ENCODE results near the gene TF.

TF gene

DNA sequence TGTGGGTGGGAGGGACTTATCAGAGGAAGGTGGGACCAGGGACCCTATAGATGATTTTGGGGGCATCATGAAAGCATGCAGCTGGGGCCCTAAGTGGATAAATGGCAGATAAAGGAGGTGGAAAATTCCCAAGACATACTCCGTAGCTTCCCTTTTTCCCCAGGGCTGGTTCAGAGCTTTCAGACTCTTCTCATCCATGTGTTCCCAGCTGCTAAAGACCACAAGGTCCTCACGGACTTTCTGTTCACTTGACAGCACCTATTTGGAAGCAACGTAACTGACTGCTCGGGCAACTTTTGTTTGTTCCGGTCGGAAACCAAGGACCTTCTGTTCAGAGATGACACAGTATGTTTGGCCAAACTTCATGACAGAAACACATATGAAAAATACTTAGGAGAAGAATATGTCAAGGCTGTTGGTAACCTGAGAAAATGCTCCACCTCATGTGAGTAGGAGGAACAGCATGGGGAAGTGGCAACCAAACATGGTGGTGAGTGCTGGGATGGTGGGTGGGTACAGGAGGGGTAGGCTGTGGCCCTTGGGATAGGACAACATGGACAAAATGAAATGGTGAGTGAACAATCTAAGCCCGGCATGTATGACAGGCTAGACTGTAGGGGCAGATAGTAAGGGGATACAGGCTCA is 30.7 kb downstream of the TF start:
- no peak for TF ChIP-seq REST (IDR thresholded peaks at IDR 0.05; ENCODE audit: insufficient read depth in 1 of 2, low read depth in 2 of 2, low read length in 2 of 2)
- no peak for TF ChIP-seq TAF1 (IDR thresholded peaks at IDR 0.05; ENCODE audit: borderline replicate concordance, insufficient read depth, low read length)
- no peak for TF ChIP-seq FOXP2 (optimal IDR thresholded peaks at IDR 0.05; ENCODE audit: borderline replicate concordance, extremely low read depth, extremely low read length, insufficient read depth)
- no peak for TF ChIP-seq POLR2AphosphoS5 (IDR thresholded peaks at IDR 0.05; ENCODE audit: low read depth, low read length)
- no peak for TF ChIP-seq SIN3A (IDR thresholded peaks at IDR 0.05; ENCODE audit: borderline replicate concordance, insufficient read depth, low read length)

DNA sequence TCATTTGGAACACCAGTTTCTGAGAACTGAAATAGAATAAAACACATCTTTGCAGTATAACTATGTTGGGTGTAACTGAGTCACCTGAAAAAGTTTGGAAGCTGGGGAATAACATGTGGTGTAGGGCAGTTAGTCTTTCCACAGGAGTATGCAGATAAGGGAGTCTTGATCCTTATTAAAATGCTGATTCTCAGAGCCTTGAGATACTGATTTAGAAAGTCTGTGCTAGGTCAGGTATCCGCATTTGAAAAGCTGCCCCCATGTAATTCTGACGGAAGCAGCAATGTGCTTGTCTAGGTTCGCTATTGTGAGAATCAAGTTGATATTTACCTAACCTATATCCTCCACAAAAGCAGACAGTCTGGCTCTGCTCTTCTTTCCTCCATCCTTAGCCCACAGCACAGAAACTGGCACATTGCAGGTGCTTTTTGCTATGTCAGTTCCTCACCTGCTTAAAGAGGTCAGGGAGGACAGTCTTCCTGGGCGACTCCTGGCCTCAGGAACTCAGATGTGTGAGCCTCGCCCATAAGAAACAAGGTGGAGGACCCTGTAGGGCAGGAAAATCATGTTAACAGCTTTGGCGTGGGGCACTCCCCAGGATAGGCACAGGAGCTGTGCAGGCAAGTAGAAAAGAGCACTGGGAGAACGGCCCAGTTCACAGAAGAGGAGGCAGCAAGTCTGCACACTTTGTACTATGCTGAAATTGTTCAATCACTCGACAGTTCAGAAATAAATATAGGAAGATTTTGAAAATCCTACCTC is 31.8 kb downstream of the TF start:
- TF ChIP-seq REST (IDR thresholded peaks at IDR 0.05; ENCODE audit: insufficient read depth in 1 of 2, low read depth in 2 of 2, low read length in 2 of 2) = no peak
- TF ChIP-seq TAF1 (IDR thresholded peaks at IDR 0.05; ENCODE audit: borderline replicate concordance, insufficient read depth, low read length) = no peak
- TF ChIP-seq SIN3A (IDR thresholded peaks at IDR 0.05; ENCODE audit: borderline replicate concordance, insufficient read depth, low read length) = no peak
- TF ChIP-seq POLR2AphosphoS5 (IDR thresholded peaks at IDR 0.05; ENCODE audit: low read depth, low read length) = no peak
- TF ChIP-seq FOXP2 (optimal IDR thresholded peaks at IDR 0.05; ENCODE audit: borderline replicate concordance, extremely low read depth, extremely low read length, insufficient read depth) = no peak

DNA sequence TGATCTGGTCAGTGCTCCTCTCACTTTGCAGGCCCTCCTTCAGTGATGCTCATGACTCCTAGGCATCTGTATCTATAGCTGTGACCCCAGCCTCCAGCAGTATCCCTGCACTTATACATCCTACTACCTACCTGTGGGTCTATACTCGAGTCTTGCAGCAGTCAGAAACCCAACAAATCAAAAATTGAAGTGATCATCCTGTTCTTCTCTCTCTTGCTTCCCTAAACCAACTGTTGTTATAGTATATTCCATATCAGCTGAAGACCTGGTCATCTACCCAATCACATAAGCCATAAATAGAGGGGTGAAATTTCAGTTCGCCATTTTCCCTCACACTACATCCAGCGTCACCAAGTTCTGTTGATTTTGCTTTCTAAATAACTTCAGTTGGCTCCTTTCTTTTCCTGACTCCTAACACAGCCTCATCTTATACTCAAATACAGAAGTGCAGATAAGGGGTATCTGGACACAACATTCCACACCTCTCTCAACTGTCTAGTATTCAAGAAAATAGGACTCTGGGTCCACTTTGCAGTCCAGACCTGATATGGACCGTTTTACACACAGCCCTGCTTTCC is 33.5 kb downstream of the TF start:
- TF ChIP-seq SIN3A (IDR thresholded peaks at IDR 0.05; ENCODE audit: borderline replicate concordance, insufficient read depth, low read length) (no peak), POLR2AphosphoS5 (IDR thresholded peaks at IDR 0.05; ENCODE audit: low read depth, low read length) (no peak), FOXP2 (optimal IDR thresholded peaks at IDR 0.05; ENCODE audit: borderline replicate concordance, extremely low read depth, extremely low read length, insufficient read depth) (no peak), TAF1 (IDR thresholded peaks at IDR 0.05; ENCODE audit: borderline replicate concordance, insufficient read depth, low read length) (no peak), REST (IDR thresholded peaks at IDR 0.05; ENCODE audit: insufficient read depth in 1 of 2, low read depth in 2 of 2, low read length in 2 of 2) (no peak)

DNA sequence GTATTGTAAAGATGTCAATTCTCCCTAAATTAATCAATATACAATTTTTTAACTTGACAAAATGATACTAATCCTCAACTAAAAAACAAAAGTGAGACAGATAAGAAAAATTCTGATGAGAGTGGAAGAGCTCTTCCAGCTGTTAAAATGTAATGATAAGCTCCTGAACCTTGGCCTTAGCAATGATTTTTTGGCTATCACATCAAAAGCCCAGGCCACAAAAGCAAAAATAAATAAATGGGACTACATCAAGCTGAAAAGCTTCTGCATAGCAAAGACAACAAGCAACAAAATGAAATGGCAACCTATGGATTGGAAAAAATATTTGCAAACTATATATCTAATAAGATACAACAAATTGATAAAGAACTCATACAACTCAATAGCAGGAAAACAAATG is 35.4 kb downstream of the TF start:
- no peak for TF ChIP-seq FOXP2 (optimal IDR thresholded peaks at IDR 0.05; ENCODE audit: borderline replicate concordance, extremely low read depth, extremely low read length, insufficient read depth)
- TF ChIP-seq REST (IDR thresholded peaks at IDR 0.05; ENCODE audit: insufficient read depth in 1 of 2, low read depth in 2 of 2, low read length in 2 of 2) = no peak
- no peak for TF ChIP-seq POLR2AphosphoS5 (IDR thresholded peaks at IDR 0.05; ENCODE audit: low read depth, low read length)
- no peak for TF ChIP-seq TAF1 (IDR thresholded peaks at IDR 0.05; ENCODE audit: borderline replicate concordance, insufficient read depth, low read length)
- no peak for TF ChIP-seq SIN3A (IDR thresholded peaks at IDR 0.05; ENCODE audit: borderline replicate concordance, insufficient read depth, low read length)

Data from PFSK-1 (cell line).